ENCODE results near the gene MATCAP1. TPM values are rescaled to one million over a fixed set of nuclear protein-coding genes. Genes with fewer than 3 reads are reported as not detected.

MATCAP1 gene
- total and polyA plus RNA-seq, 2 of the 4 experiments (the other 2 are of a cell fraction): 8.2 to 43.9 TPM

DNA sequence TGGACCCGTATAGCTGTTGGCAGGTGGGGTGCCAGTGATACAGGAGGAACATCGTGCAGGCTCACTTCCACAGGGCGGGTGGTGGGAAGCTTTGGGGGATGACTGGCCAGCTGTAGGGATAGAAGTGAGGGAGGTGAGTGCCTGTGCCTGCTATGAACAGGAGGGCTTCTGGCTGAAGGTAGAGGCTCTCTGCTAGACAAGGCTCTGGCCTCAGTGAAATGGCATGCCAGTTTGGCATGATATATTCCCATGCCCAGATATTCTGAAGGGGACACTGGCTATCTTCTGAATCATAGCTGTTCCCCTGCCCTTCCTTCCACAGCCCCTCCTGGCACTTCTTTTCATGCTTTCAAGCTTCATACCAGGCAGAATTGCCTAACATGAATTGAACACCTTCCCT, 54.9 kb downstream of the MATCAP1 start:
- POLR2A ChIA-PET (ENCODE audit: unreplicated experiment): no interaction called here
- H2AFZ ChIP-seq (replicated peaks; ENCODE audit: low read length, poor library complexity): no peak overlapping the region
- DNase-seq (no peak), ATAC-seq (ENCODE audit: low read depth) (no peak)
- H3K4me1 ChIP-seq (ENCODE audit: control insufficient read depth, insufficient read depth, low read length): no peaks in the 10 kb centered on the region
- H2AK9ac ChIP-seq (replicated peaks; ENCODE audit: low read depth, low read length, poor library complexity): no peak overlapping the region
- H4K20me1 ChIP-seq (ENCODE audit: insufficient read depth, low read length): no peaks in the 10 kb centered on the region
- H4K8ac ChIP-seq (ENCODE audit: low read depth in 2 of 2, low read length in 2 of 2): no peak overlapping the region
- H3K27ac ChIP-seq (ENCODE audit: insufficient read depth, low read length): no peak overlapping the region
- no peak overlapping the region for H2AK5ac ChIP-seq (ENCODE audit: low read depth, low read length)
- H3K18ac ChIP-seq (ENCODE audit: low read depth, low read length): no peak overlapping the region
- H3K36me3 ChIP-seq (ENCODE audit: control insufficient read depth, insufficient read depth, low read length): peaks cover 26% of the 10 kb centered on the region
- H3K56ac ChIP-seq (ENCODE audit: extremely low read depth, insufficient read depth, low read length): no peak overlapping the region
- H4K5ac ChIP-seq (ENCODE audit: low read depth, low read length): no peak overlapping the region
- no peak overlapping the region for H3K4me3 ChIP-seq (ENCODE audit: insufficient read depth, low read depth, low read length)
- no peaks in the 10 kb centered on the region for H3K27me3 ChIP-seq (ENCODE audit: control insufficient read depth, insufficient read depth, low read length)
- H2BK120ac ChIP-seq (ENCODE audit: low read depth, low read length): no peak overlapping the region
- H2BK5ac ChIP-seq (ENCODE audit: low read depth, low read length, poor library complexity, severe bottlenecking): no peak overlapping the region
- no peak overlapping the region for H2BK15ac ChIP-seq (ENCODE audit: low read depth, low read length)
- no peaks in the 10 kb centered on the region for H3K9me3 ChIP-seq (ENCODE audit: control insufficient read depth, insufficient read depth, low read length)
- no peak for TF ChIP-seq MAZ (IDR thresholded peaks at IDR 0.05; ENCODE audit: borderline replicate concordance, low read depth, low read length)
- no peak for TF ChIP-seq POLR2A (IDR thresholded peaks at IDR 0.05; ENCODE audit: low read depth, low read length)
- TF ChIP-seq RFX5 (IDR thresholded peaks at IDR 0.05; ENCODE audit: low read depth, low read length): no peak
- no peak for TF ChIP-seq NFE2L2 (IDR thresholded peaks at IDR 0.05; ENCODE audit: low read depth, low read length)
- no peak for TF ChIP-seq BHLHE40 (IDR thresholded peaks at IDR 0.05; ENCODE audit: low read depth, low read length)
- TF ChIP-seq MAFK (IDR thresholded peaks at IDR 0.05; ENCODE audit: low read depth, low read length): no peak
- TF ChIP-seq, protein P1, sequence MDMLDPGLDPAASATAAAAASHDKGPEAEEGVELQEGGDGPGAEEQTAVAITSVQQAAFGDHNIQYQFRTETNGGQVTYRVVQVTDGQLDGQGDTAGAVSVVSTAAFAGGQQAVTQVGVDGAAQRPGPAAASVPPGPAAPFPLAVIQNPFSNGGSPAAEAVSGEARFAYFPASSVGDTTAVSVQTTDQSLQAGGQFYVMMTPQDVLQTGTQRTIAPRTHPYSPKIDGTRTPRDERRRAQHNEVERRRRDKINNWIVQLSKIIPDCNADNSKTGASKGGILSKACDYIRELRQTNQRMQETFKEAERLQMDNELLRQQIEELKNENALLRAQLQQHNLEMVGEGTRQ (IDR thresholded peaks at IDR 0.05; ENCODE audit: low read depth, low read length): no peak
- TF ChIP-seq RCOR1 (IDR thresholded peaks at IDR 0.05; ENCODE audit: insufficient replicate concordance, low read length): no peak
- TF ChIP-seq CHD1 (IDR thresholded peaks at IDR 0.05; ENCODE audit: low read depth, low read length): no peak
- no peak for TF ChIP-seq SMC3 (IDR thresholded peaks at IDR 0.05; ENCODE audit: low read depth, low read length)
- TF ChIP-seq, protein P2, sequence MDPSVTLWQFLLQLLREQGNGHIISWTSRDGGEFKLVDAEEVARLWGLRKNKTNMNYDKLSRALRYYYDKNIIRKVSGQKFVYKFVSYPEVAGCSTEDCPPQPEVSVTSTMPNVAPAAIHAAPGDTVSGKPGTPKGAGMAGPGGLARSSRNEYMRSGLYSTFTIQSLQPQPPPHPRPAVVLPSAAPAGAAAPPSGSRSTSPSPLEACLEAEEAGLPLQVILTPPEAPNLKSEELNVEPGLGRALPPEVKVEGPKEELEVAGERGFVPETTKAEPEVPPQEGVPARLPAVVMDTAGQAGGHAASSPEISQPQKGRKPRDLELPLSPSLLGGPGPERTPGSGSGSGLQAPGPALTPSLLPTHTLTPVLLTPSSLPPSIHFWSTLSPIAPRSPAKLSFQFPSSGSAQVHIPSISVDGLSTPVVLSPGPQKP (IDR thresholded peaks at IDR 0.05; ENCODE audit: borderline replicate concordance, low read depth, low read length): no peak
- TF ChIP-seq CEBPB (IDR thresholded peaks at IDR 0.05; ENCODE audit: low read depth, low read length): no peak
- TF ChIP-seq, protein P3, sequence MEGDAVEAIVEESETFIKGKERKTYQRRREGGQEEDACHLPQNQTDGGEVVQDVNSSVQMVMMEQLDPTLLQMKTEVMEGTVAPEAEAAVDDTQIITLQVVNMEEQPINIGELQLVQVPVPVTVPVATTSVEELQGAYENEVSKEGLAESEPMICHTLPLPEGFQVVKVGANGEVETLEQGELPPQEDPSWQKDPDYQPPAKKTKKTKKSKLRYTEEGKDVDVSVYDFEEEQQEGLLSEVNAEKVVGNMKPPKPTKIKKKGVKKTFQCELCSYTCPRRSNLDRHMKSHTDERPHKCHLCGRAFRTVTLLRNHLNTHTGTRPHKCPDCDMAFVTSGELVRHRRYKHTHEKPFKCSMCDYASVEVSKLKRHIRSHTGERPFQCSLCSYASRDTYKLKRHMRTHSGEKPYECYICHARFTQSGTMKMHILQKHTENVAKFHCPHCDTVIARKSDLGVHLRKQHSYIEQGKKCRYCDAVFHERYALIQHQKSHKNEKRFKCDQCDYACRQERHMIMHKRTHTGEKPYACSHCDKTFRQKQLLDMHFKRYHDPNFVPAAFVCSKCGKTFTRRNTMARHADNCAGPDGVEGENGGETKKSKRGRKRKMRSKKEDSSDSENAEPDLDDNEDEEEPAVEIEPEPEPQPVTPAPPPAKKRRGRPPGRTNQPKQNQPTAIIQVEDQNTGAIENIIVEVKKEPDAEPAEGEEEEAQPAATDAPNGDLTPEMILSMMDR (conservative IDR thresholded peaks at IDR 0.05; ENCODE audit: low read depth, low read length): no peak
- TF ChIP-seq RAD21 (IDR thresholded peaks at IDR 0.05; ENCODE audit: low read length): no peak
- TF ChIP-seq MXI1 (IDR thresholded peaks at IDR 0.05; ENCODE audit: borderline replicate concordance, low read depth, low read length): no peak
- TF ChIP-seq FOS (IDR thresholded peaks at IDR 0.05; ENCODE audit: low read depth, low read length): no peak
- no peak overlapping the region for H4K91ac ChIP-seq (ENCODE audit: insufficient read depth, low read depth, low read length)
- H3K4ac ChIP-seq (ENCODE audit: low read depth, low read length): no peak overlapping the region
- H3K9ac ChIP-seq (ENCODE audit: low read depth, low read length): no peak overlapping the region
- H3K23ac ChIP-seq (ENCODE audit: low read depth, low read length): no peak overlapping the region
- peaks cover 6 to 19% of the 10 kb centered on the region in 2 experiments; a peak in 3 of 4 replicates for H3K79me1 ChIP-seq (ENCODE audit: low read depth in 1 of 2, low read length in 2 of 2)
- no peak overlapping the region for H3K4me2 ChIP-seq (ENCODE audit: low read depth, low read length)
- dilution Hi-C loops (cut with HindIII; ENCODE audit: low sequenced_read_pairs, unreplicated experiment): no loop called here
- WGBS, 2 experiments (ENCODE audit: extremely low coverage in 2 of 2, insufficient read length in 1 of 2): 100% methylated on average over 1 of the region's 3 CpGs; no CpG with 5 or more reads in 1 of the 2 experiments
- intact Hi-C loops (cut with micrococcal nuclease): no loop called here
- no peak overlapping the region for H2BK20ac ChIP-seq (ENCODE audit: low read depth, low read length)
- H3K14ac ChIP-seq (replicated peaks; ENCODE audit: low read depth, low read length): no peak overlapping the region
- H3K9me1 ChIP-seq (ENCODE audit: insufficient read depth, low read length): peaks cover 11% of the 10 kb centered on the region
- CTCF ChIA-PET: no interaction called here
- in situ Hi-C loops (cut with MboI; ENCODE audit: low sequenced_read_pairs): no loop called here
- no TSS peak for BruUV-seq (replicated peaks)

All from IMR-90 (cell line).